Amygdala (tissue), 56 donors: Measurements from ENCODE around the gene MOB3B.

Experiments used
- DNase-seq, 56 donors: peaks; one replicate each; lab custom pipeline; 2025; lab: John Stamatoyannopoulos, UW

MOB3B gene

GRCh38 chr9:27542508-27542907 lies 12.9 kb upstream of the MOB3B start:
- DNase-seq = no peak

GRCh38 chr9:27541740-27542139 lies 12.1 kb upstream of the MOB3B start:
- DNase-seq = no peak

- no peak for DNase-seq
Measured at GRCh38 chr9:27540502-27540901, 10.9 kb upstream of the MOB3B start.

- DNase-seq = peak in 3 of 56 donors; percentile 13 to 32 (median 19)
Measured at GRCh38 chr9:27539479-27540441, 10.1 kb upstream of the MOB3B start.

GRCh38 chr9:27538647-27539046 lies 9.0 kb upstream of the MOB3B start:
- no peak for DNase-seq

GRCh38 chr9:27537756-27538155 lies 8.1 kb upstream of the MOB3B start:
- no peak for DNase-seq

GRCh38 chr9:27537027-27537435 lies 7.4 kb upstream of the MOB3B start:
- DNase-seq = no peak

- no peak for DNase-seq
Measured at GRCh38 chr9:27536168-27536567, 6.6 kb upstream of the MOB3B start.

- DNase-seq = peak in 29 of 56 donors; percentile 4 to 77 (median 35)
Measured at GRCh38 chr9:27535701-27536118, 6.1 kb upstream of the MOB3B start.

GRCh38 chr9:27534658-27535209 lies 5.1 kb upstream of the MOB3B start:
- no peak for DNase-seq

GRCh38 chr9:27534131-27534530 lies 4.5 kb upstream of the MOB3B start:
- no peak for DNase-seq

GRCh38 chr9:27533311-27533710 lies 3.7 kb upstream of the MOB3B start:
- no peak for DNase-seq

- DNase-seq = no peak
Measured at GRCh38 chr9:27532046-27532445, 2.4 kb upstream of the MOB3B start.

- DNase-seq = no peak
Measured at GRCh38 chr9:27530915-27531755, 1.5 kb upstream of the MOB3B start.

- peak in 27 of 56 donors; percentile 13 to 71 (median 42) for DNase-seq
Measured at GRCh38 chr9:27528886-27529315, 713 bp downstream of the MOB3B start.

- DNase-seq = peak in 48 of 56 donors; percentile 16 to 77 (median 48)
Measured at GRCh38 chr9:27528076-27528885, 1.3 kb downstream of the MOB3B start.

GRCh38 chr9:27527702-27528075 lies 1.9 kb downstream of the MOB3B start:
- peak in 7 of 56 donors; percentile 6 to 43 (median 18) for DNase-seq

GRCh38 chr9:27524236-27524635 lies 5.4 kb downstream of the MOB3B start, which contains the start of gene IFNK:
TSS of gene IFNK (plus strand) at chr9:27524290. CDS start at chr9:27524337, 47 bp downstream.
- DNase-seq = no peak

- no peak for DNase-seq
Measured at GRCh38 chr9:27523141-27523540, 6.5 kb downstream of the MOB3B start.

- no peak for DNase-seq
Measured at GRCh38 chr9:27520986-27521385, 8.6 kb downstream of the MOB3B start.
